Measurements from ENCODE around the gene HDAC4. TPM values are rescaled to one million over a fixed set of nuclear protein-coding genes. Genes with fewer than 3 reads are reported as not detected.

HDAC4 gene
- total and polyA plus RNA-seq, 9 of the 15 experiments (the other 6 are each of a cell fraction or from before 2014, with no cell fraction given), result 0.11 to 20.2 (median 4.0) TPM

DNA sequence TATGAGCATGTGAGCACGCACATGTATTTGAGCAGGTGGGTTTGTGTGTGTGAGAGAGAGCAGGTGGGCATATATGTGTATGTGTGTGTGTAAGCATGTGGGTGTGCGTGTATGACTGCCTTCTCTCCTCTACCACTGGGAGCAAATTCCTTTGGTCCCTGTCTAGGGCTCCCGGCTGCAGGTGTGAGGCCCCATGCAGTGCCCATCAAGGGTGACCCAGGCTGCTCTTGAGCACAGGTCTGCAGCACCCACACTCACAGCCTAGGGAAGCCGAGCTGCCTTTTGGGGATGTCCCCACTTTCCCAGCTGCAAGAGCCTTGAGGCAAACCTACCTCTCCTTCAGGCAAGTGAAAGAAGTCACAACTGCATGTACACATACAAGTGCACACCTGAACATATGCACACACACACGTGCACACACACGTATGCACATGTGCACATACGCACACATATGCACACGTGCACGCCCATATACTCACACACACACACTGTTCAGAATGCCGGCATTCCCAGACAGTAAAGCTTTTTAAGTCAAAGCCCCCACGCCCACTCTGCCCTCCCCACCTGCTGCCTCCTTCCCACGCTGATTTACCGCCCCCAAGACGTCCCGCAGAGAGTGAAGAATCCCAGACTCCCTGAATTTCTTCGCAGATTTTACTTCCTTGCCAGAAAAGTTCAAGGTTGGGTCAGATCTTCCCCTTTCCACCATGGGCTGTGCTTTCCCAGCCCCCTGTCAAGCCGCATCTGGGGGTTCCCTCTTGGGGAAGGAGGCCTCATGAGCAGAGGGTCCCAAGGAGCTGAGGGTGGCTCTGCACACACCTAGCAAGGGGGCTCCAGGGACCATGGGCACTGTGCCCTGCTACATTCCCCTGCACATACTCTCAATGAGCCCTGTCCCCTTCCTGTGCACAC lies 382.3 kb downstream of the HDAC4 start (continued):
- TF ChIP-seq, protein P1, sequence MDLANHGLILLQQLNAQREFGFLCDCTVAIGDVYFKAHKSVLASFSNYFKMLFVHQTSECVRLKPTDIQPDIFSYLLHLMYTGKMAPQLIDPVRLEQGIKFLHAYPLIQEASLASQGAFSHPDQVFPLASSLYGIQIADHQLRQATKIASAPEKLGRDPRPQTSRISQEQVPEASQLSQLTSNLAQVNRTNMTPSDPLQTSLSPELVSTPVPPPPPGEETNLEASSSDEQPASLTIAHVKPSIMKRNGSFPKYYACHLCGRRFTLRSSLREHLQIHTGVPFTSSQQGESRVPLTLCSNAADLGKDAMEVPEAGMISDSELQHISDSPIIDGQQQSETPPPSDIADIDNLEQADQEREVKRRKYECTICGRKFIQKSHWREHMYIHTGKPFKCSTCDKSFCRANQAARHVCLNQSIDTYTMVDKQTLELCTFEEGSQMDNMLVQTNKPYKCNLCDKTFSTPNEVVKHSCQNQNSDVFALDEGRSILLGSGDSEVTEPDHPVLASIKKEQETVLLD (IDR thresholded peaks at IDR 0.05), result no peak
- TF ChIP-seq ZFP30 (CRISPR knock-in tag; IDR thresholded peaks at IDR 0.05; ENCODE audit: borderline replicate concordance) (no peak), GABPB1 (CRISPR knock-in tag; IDR thresholded peaks at IDR 0.05) (no peak), KLF1 (tag; IDR thresholded peaks at IDR 0.05) (no peak)
- TF ChIP-seq, protein P2, sequence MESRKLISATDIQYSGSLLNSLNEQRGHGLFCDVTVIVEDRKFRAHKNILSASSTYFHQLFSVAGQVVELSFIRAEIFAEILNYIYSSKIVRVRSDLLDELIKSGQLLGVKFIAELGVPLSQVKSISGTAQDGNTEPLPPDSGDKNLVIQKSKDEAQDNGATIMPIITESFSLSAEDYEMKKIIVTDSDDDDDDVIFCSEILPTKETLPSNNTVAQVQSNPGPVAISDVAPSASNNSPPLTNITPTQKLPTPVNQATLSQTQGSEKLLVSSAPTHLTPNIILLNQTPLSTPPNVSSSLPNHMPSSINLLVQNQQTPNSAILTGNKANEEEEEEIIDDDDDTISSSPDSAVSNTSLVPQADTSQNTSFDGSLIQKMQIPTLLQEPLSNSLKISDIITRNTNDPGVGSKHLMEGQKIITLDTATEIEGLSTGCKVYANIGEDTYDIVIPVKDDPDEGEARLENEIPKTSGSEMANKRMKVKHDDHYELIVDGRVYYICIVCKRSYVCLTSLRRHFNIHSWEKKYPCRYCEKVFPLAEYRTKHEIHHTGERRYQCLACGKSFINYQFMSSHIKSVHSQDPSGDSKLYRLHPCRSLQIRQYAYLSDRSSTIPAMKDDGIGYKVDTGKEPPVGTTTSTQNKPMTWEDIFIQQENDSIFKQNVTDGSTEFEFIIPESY (CRISPR knock-in tag; IDR thresholded peaks at IDR 0.05), result no peak
